Hepatocyte (in vitro differentiated cells): Measurements from ENCODE around the gene HEYL. TPM values are rescaled to one million over a fixed set of nuclear protein-coding genes. Genes with fewer than 3 reads are reported as not detected.

Experiments used
- DNase-seq: peaks from one replicate; pipeline ENCODE4 v3.0.0-alpha.2; 2016; ENCODE audit warnings: low spot score
- H2AFZ ChIP-seq: fragments of 200-600 bp; sonication (generic); 2 replicates; pipeline ENCODE4 v1.6.0; 2016; ENCODE audit warnings: antibody characterized with exemption, mild to moderate bottlenecking
- H3K27ac ChIP-seq: fragments of 200-600 bp; sonication (generic); 2 replicates; pipeline ENCODE4 v1.5.1; 2016; ENCODE audit warnings: mild to moderate bottlenecking
- H3K27me3 ChIP-seq: fragments of 200-600 bp; sonication (generic); 2 replicates; pipeline ENCODE4 v1.6.1; 2016
- H3K36me3 ChIP-seq: fragments of 200-600 bp; sonication (generic); replicated peaks from 2 replicates; pipeline ENCODE4 v1.5.1; 2016; ENCODE audit warnings: low read depth; ENCODE audit not compliant: insufficient read depth
- H3K4me1 ChIP-seq: fragments of 200-600 bp; sonication (generic); 2 replicates; pipeline ENCODE4 v1.5.1; 2016; ENCODE audit warnings: mild to moderate bottlenecking, moderate library complexity; ENCODE audit not compliant: insufficient read depth
- H3K4me2 ChIP-seq: fragments of 200-600 bp; sonication (generic); 2 replicates; pipeline ENCODE4 v1.6.0; 2016
- H3K4me3 ChIP-seq: fragments of 200-600 bp; sonication (generic); 2 replicates; pipeline ENCODE4 v1.5.1; 2016; ENCODE audit warnings: mild to moderate bottlenecking
- H3K79me2 ChIP-seq: fragments of 200-600 bp; sonication (generic); 2 replicates; pipeline ENCODE4 v1.6.0; 2017; ENCODE audit warnings: mild to moderate bottlenecking
- H3K9me2 ChIP-seq: fragments of 200-600 bp; sonication (generic); replicated peaks from 2 replicates; pipeline ENCODE4 v1.6.0; 2017; ENCODE audit warnings: mild to moderate bottlenecking; ENCODE audit not compliant: insufficient read depth
- H3K9me3 ChIP-seq: fragments of 200-600 bp; sonication (generic); 2 replicates; pipeline ENCODE4 v1.5.1; 2016; ENCODE audit warnings: low read depth, mild to moderate bottlenecking
- H4K20me1 ChIP-seq: fragments of 200-600 bp; sonication (generic); 2 replicates; pipeline ENCODE4 v1.6.0; 2016; ENCODE audit warnings: mild to moderate bottlenecking; ENCODE audit not compliant: insufficient read depth, poor library complexity, severe bottlenecking
- EZH2 ChIP-seq: fragments of 200-600 bp; sonication (generic); IDR thresholded peaks from 2 replicates; pipeline ENCODE4 v1.6.1; 2016; ENCODE audit warnings: antibody characterized with exemption, mild to moderate bottlenecking, borderline replicate concordance
- EZH2phosphoT487 ChIP-seq: fragments of 200-600 bp; sonication (generic); IDR thresholded peaks from one replicate; pipeline ENCODE4 v1.6.1; 2018; ENCODE audit warnings: antibody characterized with exemption, mild to moderate bottlenecking, low read depth, moderate library complexity; ENCODE audit not compliant: unreplicated experiment, severe bottlenecking
- WGBS: methylation state at CpG from one replicate; pipeline ENCODE4 v1.1.6; 2016; ENCODE audit warnings: low lambda C conversion rate; ENCODE audit errors: missing lambda C conversion rate; 5-methylcytosine and 5-hydroxymethylcytosine counted together
- polyA plus RNA-seq: library from polyadenylated mRNA; unstranded; fragments of >200 nt; fragmentation: Nextera tagmentation; extraction: Ambion mirVana; gene quantifications from 2 replicates; pipeline ENCODE4 v1.2.1, GENCODE V29; 2016
- total RNA-seq: library from RNA; depleted of rRNA; stranded (reverse); fragments of >200 nt; gene quantifications from 2 replicates; pipeline ENCODE4 v1.2.3, GENCODE V29; 2014
- TF ChIP-seq, protein P1 (sequence below): fragments of 200-600 bp; sonication (generic); IDR thresholded peaks from 2 replicates; pipeline ENCODE4 v1.5.1; 2016; ENCODE audit warnings: antibody characterized with exemption, mild to moderate bottlenecking; ENCODE audit not compliant: poor library complexity

Gene HEYL
- total and polyA plus RNA-seq, 2 experiments from 2014 or later: 10.9 to 24.8 TPM

DNA sequence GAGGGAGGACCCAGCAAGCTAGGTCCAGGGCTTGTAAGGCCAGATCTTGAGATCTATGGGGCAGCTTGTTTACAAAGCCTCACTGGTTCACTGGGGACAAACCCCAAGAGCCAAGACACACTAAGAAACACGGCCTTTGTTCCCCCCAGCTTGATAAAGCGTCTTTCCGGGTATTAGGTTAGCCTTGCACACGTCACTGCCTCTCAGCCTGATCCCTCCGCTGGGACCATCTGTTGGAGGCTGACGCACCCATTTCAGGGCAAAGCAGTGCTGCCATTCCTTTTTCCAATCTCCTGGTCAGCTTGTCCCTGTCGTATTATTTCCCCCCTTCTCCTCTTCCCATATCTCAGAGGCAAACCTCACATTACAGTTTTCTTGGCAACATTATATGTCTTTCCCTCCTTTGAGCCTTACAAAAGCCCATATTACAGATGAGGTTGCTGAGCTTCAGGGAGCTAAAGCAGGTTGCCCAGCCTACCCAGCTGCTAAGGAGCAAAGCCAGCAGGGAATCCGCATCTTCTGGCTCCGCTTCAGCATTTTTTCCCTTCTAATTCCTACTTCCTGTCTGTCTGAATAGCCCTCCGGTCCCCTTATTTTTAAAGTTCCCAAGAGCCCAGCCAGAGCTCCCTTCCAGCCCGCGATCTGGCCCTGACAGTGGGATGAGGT is 4.1 kb downstream of the HEYL start:
- no peak for DNase-seq
- no peaks in the 10 kb centered on the region for H3K9me3 ChIP-seq
- 76% methylated on average over 12 of the region's 12 CpGs for WGBS
- no peaks in the 10 kb centered on the region for H4K20me1 ChIP-seq
- H3K36me3 ChIP-seq: no peaks in the 10 kb centered on the region
- no peaks in the 10 kb centered on the region for H3K9me2 ChIP-seq
- peak overlapping the region; percentile 43 for H3K27ac ChIP-seq
- H3K27me3 ChIP-seq: peaks cover 74% of the 10 kb centered on the region
- peaks cover 9% of the 10 kb centered on the region for H3K79me2 ChIP-seq
- peak overlapping the region; percentile 83 for H3K4me2 ChIP-seq
- no peak overlapping the region for H3K4me3 ChIP-seq
- no peaks in the 10 kb centered on the region for H3K4me1 ChIP-seq
- no peak for TF ChIP-seq EZH2
- H2AFZ ChIP-seq: no peak overlapping the region

DNA sequence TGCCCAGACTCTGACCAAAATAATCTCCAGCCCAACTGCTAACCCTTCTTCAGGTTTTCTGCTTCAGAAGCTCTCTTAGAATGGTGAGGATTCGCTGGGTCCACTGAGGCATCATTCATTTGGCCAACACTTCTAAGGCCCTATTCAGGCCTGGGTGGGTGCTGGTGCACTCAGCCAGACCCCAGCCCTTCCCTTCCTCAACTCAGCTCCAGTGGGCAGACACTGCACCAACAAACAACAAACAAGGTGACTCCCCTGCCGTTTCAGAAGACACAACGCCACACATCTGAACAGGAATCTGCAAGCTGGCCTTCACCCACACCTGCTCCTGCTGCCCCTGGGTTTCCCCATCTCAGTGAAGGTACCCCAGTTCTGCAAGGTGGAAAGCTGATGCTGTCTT is 6.0 kb downstream of the HEYL start:
- H3K4me3 ChIP-seq: no peak overlapping the region
- H3K27me3 ChIP-seq: peaks cover 58% of the 10 kb centered on the region
- 81% methylated on average over 3 of the region's 3 CpGs for WGBS
- peak; percentile 38 for TF ChIP-seq EZH2
- TF ChIP-seq EZH2phosphoT487: no peak
- H3K4me2 ChIP-seq: peak overlapping the region; percentile 73
- no peak overlapping the region for H2AFZ ChIP-seq
- no peak for DNase-seq
- no peaks in the 10 kb centered on the region for H4K20me1 ChIP-seq
- H3K9me3 ChIP-seq: no peaks in the 10 kb centered on the region
- peaks cover 6% of the 10 kb centered on the region for H3K79me2 ChIP-seq
- no peaks in the 10 kb centered on the region for H3K4me1 ChIP-seq
- no peak overlapping the region for H3K27ac ChIP-seq
- H3K9me2 ChIP-seq: no peaks in the 10 kb centered on the region
- H3K36me3 ChIP-seq: no peaks in the 10 kb centered on the region

DNA sequence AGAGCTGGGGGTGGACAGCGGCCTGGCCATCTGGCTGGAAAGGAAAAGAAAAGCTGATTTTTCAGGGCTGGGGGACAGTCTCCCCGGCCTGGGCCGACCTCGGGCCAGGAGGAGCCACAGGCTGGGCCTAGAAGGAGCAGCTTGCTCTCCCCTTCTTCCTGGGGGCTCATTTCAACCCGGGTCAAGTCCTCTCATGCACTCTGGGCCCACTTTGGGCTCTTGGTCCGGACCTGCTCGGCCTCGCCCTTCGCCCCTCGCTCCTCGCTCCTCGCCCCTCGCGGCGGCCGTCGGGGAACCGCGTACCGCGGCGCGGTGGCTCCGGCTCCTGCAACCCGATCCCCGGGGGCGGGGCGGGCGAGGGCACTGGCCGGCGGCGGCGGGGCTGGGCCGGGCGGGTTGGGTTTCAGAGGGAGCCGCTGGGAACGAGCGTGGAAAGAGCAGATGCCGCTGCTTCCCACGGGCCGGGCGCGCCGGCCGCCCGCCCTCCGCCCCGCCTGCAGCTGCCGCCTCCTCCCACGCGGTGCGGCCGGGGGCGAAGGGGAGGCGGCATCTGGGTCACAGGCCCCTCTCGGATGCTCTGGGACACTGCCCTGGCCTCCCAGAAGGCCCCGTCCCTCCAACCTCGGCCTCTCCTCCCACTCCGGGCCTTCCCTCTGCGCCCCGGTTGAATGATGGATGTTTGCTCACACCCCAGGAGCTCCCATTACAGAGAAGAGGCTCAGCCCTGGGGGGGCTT is 6.6 kb downstream of the HEYL start:
- H3K4me2 ChIP-seq: peak overlapping the region; percentile 73
- no peak overlapping the region for H2AFZ ChIP-seq
- DNase-seq: peak; percentile 63
- no peak overlapping the region for H3K27ac ChIP-seq
- TF ChIP-seq EZH2phosphoT487 (no peak), EZH2 (no peak)
- TF ChIP-seq, protein P1, sequence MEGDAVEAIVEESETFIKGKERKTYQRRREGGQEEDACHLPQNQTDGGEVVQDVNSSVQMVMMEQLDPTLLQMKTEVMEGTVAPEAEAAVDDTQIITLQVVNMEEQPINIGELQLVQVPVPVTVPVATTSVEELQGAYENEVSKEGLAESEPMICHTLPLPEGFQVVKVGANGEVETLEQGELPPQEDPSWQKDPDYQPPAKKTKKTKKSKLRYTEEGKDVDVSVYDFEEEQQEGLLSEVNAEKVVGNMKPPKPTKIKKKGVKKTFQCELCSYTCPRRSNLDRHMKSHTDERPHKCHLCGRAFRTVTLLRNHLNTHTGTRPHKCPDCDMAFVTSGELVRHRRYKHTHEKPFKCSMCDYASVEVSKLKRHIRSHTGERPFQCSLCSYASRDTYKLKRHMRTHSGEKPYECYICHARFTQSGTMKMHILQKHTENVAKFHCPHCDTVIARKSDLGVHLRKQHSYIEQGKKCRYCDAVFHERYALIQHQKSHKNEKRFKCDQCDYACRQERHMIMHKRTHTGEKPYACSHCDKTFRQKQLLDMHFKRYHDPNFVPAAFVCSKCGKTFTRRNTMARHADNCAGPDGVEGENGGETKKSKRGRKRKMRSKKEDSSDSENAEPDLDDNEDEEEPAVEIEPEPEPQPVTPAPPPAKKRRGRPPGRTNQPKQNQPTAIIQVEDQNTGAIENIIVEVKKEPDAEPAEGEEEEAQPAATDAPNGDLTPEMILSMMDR: no peak
- peaks cover 6% of the 10 kb centered on the region for H3K79me2 ChIP-seq
- no peaks in the 10 kb centered on the region for H4K20me1 ChIP-seq
- H3K4me3 ChIP-seq: no peak overlapping the region
- no peaks in the 10 kb centered on the region for H3K4me1 ChIP-seq
- no peaks in the 10 kb centered on the region for H3K9me3 ChIP-seq
- no peaks in the 10 kb centered on the region for H3K36me3 ChIP-seq
- 14% methylated on average over 28 of the region's 61 CpGs for WGBS
- peaks cover 52% of the 10 kb centered on the region for H3K27me3 ChIP-seq
- no peaks in the 10 kb centered on the region for H3K9me2 ChIP-seq

DNA sequence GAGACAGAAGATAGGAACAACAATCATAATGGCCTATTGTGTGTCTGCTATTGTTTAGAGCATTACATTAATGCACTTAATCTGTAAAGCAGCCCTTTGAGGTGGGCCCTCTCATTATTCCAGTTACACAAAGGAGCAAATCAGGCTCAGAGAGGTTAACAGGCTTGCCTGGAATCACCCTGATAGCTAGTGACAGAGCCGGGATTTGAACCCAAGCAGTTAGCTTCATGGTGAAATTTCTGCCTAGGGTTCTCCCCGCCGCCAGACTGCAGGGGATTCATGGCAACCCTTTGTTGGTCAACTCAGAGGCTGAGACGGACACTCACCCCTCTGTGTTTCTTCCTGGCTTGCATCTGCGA is 7.1 kb downstream of the HEYL start:
- H4K20me1 ChIP-seq: no peaks in the 10 kb centered on the region
- H3K4me1 ChIP-seq: no peaks in the 10 kb centered on the region
- no peaks in the 10 kb centered on the region for H3K9me2 ChIP-seq
- H3K27me3 ChIP-seq: peaks cover 52% of the 10 kb centered on the region
- no peaks in the 10 kb centered on the region for H3K9me3 ChIP-seq
- peaks cover 6% of the 10 kb centered on the region for H3K79me2 ChIP-seq
- no peak for DNase-seq
- 92% methylated on average over 5 of the region's 5 CpGs for WGBS
- H3K27ac ChIP-seq: no peak overlapping the region
- no peak overlapping the region for H3K4me3 ChIP-seq
- H3K36me3 ChIP-seq: no peaks in the 10 kb centered on the region
- no peak for TF ChIP-seq EZH2phosphoT487
- H2AFZ ChIP-seq: no peak overlapping the region
- H3K4me2 ChIP-seq: peak overlapping the region; percentile 73
